GM19455 (cell line): ENCODE measurements around the gene COQ7.
A peak's percentile ranks its signal among the peaks of the same experiment; 100 is the strongest.

Source experiments
- ATAC-seq: cut with Tn5 transposase; IDR thresholded peaks from one replicate; pipeline ENCODE4 v1.9.1; 2021; ENCODE audit not compliant: unreplicated experiment

COQ7 gene

DNA sequence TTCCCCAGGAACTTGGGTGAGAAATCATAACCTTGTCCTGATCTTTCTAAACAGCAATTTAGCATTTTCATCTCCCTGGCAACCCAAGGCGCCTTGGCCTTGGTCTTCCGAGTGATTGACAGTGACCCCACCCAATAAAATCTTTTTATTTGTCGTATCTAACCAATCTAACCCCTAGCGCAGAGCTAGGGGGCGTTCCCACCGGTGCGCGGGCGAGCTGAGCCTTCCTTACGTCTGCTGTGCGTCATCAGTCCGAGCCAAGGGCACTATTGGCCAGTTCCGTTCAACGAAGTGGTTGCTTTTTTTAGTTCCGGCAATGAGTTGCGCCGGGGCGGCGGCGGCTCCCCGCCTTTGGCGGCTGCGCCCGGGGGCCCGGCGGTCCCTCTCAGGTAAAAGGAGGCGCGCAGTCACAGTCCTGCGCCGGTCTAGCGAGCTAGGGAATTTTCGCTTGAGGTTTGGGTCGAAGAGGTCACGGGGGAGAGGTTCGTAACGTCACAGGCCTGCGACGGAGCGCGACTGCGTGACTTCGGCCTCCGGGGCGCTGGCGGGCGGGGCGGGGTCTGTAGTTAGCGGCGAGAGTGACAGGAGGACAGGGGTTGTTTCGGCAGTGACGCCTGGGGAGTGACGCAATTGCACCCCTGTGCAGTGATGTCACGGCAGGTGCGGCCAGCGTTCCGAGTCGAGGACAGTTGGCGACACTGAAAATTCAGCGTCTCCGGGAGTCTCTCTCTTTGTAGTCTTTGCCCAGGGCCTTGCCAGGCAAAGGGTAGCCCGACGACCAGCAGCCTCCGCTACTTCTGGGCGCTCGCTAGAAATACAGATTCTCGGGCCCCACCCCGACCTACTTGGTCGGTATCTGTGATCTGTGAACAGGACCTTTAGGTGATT is at the start of gene COQ7:
TSS of gene COQ7 (plus strand) at position 266 of the 888 bp plus-strand sequence. CDS start at position 317, 51 bp downstream.
- peak; percentile 90 for ATAC-seq

DNA sequence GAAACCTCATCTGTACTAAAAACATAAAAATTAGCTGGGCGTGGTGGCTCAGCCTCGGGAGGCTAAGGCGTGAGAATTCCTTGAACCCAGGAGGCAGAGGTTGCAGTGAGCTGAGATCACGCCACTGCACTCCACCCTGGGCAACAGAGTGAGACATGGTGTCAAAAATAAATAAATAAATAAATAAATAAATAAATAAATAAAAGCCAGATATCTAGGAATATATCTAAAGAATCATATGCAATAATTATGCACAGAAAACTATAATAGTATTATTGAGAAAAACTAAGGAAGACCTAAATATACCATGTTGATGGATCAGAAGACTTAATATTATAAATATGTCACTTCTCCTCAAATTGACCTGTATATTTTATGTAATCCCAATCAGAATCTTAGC is 46.7 kb upstream of the COQ7 start:
- ATAC-seq: no peak

DNA sequence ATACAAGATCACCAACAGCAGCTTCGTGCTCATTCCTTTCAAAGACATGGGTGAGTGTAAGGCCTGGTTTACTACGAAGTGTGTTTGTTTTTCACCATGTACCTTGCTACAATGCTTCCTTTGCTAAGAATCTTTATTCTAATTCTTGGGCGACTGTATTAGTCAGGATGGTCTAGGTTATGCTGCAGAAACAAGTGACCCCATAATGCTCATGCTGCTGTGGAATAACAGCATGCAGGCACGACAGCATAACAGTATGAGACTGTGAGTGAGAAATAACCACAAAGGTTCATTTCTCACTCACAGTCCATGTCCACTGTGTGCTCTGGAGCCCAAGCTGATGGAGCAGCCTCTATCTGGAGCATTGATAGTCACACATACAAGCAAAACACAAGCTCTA is 45.7 kb upstream of the COQ7 start:
- no peak for ATAC-seq

DNA sequence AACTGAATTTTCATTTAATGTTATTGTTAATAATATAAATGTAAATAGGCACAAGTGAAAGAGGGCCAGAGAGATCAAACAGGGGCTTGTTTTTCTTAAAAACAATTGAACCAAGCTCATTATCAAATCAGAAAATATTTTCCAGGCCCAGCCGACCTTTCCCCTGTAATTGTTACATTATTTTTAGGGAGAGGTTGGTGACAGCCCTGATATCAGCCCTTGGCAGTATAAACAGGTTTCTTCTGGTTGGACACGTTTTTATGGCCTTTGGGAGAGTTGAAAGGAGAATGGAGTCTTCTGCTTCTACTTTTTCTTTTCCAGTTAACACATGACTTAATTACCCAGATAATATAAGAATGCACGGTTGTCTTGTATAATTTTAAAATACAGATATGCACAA is 40.0 kb upstream of the COQ7 start:
- no peak for ATAC-seq

DNA sequence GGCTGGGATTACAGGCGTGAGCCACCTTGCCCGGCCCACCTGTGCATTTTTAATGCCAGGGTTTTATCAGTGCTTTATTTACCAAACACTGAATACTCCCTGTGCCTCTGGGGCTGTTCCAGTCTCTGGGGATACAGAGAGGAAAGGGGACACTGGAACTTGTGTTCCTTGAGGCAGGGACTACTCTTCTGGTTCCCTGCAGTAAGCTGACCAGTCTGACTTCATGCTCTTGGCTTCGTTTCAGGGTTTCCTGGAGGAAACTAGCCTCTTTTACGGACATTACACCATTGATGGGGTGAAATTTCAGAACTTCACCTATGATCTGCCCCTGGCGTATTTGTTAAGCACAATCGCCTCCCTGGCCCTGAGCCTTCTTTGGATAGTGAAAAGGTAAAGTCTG is 37.4 kb upstream of the COQ7 start:
- ATAC-seq: no peak

DNA sequence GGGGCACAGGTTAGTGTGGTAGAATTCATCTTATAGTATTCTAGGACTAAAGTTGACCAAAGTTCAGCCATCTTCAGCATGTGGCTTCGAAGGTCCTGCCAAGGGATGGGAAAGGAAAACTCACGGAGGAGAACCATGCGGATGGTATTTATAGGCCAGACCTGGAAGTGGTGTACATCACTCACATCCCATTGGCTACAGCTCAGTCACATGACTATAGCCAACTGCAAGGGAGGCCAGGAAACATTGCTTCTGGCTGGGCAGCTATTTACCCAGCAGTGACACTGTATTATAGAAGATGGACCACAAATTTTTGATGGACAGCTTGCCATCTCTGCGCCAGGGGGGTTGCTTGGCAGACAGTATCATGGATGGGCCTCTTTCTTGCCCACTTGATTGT is 35.7 kb upstream of the COQ7 start:
- no peak for ATAC-seq

DNA sequence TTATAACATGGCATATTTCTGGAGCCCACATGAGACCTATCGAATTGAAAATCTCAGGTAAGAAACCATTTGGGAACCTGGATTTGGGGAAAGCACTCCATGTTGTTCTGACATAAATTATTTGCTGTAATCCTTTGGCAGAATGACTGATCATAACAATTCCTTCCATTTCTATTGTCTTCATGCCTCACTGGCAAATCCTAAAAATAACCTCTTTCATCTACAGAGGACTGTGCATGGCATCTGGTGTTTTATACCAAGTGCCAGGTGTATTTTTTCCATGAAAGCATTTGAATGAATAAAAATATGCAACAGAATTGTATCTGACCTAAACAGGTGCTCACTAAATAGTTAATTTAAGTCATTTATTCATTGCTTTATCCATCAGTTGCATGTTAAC is 33.7 kb upstream of the COQ7 start:
- no peak for ATAC-seq

DNA sequence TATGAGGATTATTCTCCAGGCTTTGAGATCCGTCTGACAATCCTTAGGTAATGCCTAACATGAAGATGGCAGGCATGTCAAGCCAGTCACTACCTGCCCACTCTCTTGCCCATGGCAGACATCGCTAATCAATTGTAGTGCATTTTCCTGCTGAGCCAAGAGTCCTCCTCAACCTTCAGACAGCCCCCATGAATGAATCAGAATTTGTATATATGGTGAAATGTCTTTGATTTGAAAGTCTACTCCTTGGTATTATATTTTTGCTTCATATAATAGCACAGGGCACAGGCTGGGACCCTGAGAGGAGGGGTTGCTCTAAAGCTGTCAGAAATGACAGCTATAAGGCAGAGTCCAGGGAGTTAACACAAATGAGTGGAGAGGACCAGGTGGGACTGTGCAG is 27.0 kb upstream of the COQ7 start:
- no peak for ATAC-seq

DNA sequence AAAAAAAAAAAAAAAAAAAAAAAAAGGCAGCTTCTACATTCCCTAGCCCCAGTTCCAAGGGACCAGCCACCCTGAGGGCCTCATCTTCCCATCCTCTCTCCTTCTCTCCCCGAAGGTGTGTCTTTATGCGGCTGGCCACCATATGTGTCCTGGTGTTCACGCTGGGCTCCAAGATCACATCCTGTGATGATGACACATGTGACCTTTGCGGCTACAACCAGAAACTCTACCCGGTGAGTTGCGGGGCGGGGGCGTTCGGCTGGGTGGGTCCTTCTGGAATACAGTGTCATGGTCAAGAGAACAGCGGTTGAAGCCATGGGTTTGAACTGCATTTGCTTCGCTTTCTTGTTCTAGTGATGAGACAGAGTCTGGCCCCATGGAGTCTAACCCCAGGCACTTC is 22.6 kb upstream of the COQ7 start:
- ATAC-seq: no peak

DNA sequence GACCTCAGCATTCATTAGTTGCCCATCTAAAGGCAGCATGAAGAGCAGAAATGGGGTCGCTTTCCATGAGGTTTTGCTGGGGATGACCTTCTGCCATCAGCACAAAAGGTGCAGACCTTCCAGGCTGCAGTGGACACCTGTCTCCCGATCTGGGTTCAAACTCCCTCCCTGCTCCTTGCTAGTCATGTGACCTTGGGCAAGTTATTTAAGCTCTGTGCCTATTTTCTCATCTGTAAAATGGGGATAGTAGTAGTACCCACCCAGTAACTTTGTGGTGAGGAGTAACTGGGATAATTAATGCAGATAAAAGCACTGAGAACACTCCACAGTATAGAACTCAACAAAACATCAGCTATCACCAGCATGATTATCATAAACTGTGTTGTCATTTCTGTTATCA is 21.4 kb upstream of the COQ7 start:
- no peak for ATAC-seq

DNA sequence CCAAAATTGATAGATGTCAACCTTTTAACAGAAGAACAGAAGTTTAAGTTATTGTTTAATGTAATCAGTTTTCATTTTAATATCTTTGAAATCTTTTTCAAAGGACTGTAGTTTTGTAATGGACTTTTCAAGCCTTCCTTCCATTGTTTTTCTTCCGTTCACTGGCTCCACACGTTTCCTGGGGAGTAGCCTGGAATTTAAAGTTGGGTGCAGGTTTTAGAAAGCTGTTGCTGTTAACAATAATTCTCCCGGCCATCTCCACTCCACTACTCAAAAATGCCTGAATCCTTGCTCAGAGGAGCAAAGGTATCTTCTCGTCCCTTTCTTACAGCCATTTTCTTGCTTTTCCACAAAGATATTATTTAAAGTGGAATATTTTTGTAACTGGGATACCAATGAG is 4.7 kb upstream of the COQ7 start:
- no peak for ATAC-seq

DNA sequence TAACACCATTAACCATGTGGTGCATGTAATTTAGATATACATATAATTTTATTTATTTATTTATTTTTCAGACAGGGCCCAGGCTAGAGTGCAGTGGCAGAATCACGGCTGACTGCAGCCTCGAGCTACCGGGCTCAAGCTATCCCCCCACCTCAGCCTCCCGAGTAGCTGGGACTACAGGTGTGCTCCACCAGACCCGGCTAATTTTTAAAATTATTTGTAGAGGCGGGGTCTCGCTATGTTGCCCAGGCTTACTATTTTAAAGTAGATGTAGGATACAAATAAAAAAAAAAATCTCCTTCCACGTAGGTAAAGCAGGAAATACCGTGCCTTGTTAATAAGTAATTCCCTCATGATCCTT is 446 bp upstream of the COQ7 start:
- ATAC-seq: no peak

DNA sequence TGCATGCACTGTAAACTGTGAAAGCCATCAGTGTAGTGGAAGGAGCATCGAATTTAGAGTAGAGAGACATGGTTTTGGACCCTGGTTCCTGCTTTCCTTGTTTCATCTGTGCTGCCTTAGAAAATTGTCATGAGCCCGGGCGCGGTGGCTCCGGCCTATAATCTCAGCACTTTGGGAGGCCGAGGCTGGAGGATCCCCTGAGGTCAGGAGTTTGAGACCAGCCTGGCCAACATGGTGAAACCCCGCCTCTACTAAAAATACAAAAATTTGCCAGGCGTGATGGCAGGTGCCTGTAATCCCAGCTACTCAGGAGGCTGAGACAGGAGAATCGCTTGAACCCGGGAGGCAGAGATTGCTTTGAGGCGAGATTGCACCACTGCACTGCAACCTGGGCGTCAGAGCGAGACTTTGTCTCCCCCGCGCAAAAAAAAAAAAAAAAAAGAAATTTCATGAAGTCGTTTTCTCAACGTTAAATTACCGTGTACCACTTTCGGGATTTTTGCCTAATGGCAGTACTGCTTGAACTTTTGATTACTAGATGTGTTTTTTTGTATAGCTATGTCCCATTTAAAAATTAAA is 912 bp downstream of the COQ7 start:
- ATAC-seq: no peak

DNA sequence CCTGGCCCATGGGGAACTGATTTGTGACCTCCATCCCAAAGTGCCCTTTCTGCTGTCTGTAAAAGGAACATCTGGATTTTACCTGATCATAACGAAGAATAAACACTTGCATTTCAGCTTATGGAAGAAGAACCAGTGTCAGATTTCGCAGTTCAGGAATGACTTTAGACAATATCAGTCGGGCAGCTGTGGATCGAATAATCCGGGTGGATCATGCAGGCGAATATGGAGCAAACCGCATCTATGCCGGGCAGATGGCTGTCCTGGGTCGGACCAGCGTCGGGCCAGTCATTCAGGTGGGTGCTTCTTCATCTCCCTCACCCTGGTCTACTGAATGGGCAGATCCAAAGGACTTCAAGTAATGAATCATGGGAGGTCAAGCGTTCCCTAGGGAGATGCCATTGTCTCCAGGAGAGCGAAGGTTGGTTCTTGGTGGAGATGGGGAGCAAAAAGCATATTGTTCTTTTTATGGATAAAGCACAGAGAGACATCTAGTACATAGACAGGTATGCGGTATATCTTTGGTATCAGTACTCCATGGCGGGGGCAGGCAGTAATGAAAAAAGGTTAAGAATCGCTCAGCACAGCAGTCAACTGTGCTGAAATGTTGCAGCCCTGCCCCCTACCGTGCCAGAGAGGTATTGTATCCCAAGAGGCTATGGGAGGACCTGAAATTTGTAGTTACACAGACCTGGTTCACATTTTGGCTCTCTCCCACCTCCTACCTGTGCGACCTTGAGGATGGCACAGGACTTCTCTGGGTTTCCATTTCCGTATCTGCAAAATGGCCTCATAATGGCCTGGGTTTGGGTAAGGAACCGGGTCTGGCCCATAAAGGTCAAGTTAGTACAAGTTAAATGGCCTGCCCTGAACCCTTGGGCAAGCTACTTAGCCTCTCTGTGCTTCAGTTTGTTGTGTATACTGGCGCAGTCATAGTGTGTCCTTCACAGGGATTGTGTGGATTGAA is 4.7 kb downstream of the COQ7 start:
- no peak for ATAC-seq

DNA sequence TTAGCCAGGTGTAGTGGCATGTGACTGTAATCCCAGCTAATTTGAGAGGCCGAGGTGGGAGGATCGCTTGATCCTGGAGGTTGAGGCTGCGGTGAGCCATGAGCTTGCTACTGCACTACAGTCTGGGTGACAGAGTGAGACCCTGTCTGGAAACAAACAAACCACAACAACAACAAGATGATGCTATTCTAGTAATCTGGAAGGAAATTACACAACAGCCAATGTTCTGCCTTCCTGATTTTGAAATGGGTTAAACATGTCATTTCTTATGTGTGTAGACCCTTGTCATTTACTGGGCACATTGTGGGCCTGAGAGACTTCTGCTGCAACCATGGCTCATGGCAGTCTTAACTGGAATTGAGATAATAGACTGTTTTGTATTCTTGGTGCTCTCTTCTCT is 5.9 kb downstream of the COQ7 start:
- no peak for ATAC-seq

DNA sequence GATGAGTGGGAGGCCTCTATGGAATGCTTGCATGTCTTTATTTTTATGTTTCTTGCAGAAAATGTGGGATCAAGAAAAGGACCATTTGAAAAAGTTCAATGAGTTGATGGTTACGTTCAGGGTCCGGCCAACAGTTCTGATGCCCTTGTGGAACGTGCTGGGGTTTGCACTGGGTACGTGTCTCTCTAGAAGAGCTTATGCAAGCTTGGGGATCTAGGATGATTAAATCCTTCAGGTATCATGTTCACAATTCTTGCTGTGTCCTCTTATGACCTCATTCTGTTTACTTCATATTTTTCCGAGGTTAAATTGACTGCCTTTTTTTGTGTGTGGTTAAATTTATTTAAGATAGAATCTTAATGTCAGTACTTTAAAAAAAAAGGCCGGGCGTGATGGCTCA is 6.4 kb downstream of the COQ7 start:
- no peak for ATAC-seq

DNA sequence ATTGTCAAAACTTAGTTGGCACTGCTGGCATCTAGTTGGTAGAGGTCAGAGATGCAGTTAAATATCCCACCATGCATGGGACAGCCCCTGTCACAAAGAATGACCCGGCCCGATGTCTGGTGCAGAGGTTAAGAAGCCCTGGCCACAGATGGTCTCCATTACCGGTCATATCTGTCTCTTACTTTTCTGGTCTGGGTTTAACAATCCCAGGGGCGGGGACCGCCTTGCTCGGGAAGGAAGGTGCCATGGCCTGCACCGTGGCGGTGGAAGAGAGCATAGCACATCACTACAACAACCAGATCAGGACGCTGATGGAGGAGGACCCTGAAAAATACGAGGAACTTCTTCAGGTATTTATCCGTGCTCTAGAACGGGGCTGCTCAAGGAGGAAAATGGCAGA is 8.1 kb downstream of the COQ7 start:
- ATAC-seq: no peak

DNA sequence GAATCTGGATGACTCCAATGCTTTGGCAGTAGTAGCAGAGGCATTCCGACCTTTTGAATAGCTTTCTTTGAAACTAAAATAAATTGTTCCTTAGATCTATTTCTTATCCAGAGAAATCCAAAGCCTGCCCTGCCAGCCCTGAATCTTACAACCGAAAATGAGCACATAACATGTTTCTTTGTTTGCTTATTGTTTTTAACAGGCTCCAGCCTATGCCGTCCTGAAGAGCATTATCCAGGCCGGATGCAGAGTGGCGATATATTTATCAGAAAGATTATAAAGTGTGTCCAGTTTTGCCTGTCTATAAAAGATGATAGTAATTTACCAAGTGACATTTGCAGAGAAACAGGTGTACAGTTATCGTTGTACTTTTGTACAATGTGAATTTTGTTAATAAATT is 10.5 kb downstream of the COQ7 start:
- no peak for ATAC-seq

DNA sequence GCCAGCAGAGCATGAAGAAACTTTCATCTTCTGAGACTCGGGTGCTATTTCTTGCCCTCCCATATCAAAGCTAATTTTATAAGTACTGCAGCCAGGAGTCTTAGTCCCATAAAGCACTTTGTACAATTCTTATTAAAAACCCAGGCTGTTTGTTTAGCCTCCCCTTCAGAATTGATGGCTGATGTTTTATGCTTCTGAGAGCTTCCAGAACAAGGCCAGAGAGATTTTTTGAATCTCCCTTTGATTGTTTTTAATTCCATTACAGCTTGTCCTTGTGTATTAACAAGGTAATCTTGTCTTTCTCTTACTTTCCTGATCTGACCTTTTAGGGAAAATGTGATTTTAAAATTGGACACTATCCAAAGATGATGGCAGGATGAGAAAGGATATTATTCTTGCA is 16.3 kb downstream of the COQ7 start:
- no peak for ATAC-seq

DNA sequence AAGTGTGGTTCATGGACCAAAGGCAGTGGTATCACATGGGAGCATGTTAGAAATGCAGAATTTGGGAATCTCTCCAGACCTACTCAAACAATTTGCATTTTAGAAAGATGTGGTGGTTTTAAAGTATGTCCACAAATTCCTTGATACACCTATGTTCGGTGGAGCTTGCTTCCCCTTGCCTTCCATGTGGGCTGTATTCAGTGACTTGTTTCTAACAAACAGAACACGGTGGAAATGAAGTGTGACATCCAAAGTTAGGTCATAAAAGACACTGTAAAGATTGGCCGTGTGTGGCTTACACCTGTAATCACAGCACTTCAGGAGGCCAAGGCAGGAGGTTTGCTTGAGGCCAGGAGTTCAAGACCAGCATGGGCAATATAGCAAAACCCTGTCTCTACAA is 16.7 kb downstream of the COQ7 start:
- ATAC-seq: no peak

DNA sequence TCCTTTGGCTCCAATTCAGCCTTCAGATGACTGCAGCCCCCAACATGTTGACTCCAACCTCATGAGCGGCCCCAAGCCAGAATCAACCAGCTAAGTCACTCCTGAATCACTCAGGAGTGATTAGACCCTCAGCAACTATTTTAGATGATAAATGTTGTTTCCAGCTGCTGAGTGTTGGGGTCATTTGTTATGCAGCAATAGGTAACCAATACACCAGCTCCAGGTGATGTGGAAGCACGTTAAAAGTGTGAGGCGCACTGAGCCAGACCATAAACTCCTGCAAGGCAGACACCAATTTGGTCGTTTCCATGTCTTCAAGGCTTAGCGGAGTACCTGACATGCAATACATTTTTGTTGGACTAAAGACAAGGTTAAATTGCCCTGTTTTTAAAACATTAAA is 17.5 kb downstream of the COQ7 start:
- no peak for ATAC-seq
